ENCODE measurements around the gene CHAMP1.
A peak's percentile ranks its signal among the peaks of the same experiment; 100 is the strongest.

CHAMP1 gene

GRCh38 chr13:114314074-114314912 lies at the start of gene CHAMP1:
TSS of gene CHAMP1 (plus strand) at chr13:114314503. CDS start at chr13:114323843, 9,340 bp downstream.
- DNase-seq: peak; percentile 99

- DNase-seq: no peak
Measured at GRCh38 chr13:114264886-114265611, 49.3 kb upstream of the CHAMP1 start.

- no peak for DNase-seq
Measured at GRCh38 chr13:114266241-114266640, 48.1 kb upstream of the CHAMP1 start.

DNA sequence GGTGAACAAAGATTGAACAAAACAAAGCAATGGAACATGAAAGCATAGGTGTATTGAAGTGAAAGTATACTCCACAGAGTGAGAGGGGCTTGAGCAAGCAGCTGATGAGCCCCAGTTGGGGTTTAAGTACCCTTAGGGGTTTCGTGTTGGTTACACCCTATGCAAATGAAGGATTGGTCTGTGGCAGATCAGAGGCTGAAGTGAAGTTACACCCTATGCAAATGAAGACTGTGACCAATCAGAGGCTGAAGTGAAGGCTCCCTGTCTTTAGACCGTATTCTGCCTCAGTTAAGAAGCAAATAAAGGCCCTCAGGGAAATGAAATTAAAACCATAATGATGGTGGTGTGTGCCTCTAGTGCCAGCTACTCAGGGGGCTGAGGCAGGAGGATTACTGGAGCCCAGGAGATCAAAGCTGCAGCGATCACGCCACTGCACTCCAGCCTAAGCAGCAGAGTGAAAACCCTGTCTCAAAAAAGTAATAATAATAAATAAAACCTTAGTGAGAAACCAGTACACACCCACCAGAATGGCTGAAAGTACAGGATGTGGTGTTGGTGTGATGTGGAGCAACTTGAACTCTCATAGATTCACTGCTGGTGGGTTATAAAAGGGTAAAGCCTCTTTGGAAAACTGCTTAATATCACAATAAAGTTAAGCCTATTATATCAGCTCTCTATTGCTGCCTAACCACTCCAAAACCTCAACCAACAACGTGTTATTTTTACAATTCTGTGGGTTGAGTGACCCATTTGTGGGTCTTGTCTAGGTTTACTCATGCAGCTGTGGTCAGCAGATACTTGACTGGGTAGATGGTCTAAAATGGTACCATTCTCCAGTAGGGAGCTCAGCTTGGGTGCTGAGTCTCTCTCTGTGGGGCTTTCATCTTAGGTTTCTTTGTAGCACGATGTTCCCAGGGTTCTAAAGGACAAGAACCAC lies 45.7 kb upstream of the CHAMP1 start:
- DNase-seq: no peak

- DNase-seq: no peak
Measured at GRCh38 chr13:114269281-114269770, 45.0 kb upstream of the CHAMP1 start.

GRCh38 chr13:114272977-114273376 lies 41.3 kb upstream of the CHAMP1 start:
- no peak for DNase-seq

DNA sequence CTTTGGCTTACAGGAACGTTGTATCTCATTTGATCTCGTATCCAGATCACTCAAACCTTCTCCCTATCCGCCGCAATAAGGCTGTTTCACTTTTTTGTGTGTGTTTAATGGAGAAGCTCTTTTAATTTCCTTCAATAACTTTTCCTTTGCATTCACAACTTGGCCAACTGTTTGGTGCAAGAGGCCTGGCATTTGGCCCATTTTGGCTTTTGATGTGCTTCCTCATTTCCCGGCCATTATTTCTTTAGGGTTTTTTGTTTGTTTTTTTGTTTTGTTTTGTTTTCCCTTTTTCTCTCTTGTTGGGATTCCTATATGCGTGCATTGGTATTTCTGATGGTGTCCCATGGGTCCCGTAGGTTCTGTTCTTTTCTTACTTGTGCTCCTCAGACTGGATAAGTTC lies 39.0 kb upstream of the CHAMP1 start:
- no peak for DNase-seq

DNA sequence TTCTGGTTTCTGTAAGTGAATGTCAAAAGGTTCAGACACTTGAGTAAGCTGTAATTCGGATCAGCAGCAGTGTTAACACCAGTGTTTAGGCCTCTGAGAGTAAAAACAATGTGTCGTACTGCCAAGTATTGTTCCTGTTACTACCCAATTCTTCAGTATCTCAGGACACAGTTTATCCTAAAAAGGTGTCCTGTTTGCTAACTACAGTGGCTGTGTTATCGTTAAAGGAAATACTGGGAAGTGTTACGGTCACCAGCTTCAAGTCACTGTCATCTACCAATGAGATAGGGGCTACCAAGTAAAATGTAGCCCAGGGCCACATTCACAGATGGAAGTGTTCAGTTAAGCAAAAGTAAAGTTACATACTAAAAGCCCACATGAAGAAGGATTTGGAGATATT lies 35.2 kb upstream of the CHAMP1 start:
- no peak for DNase-seq

- DNase-seq: no peak
Measured at GRCh38 chr13:114279758-114280355, 34.4 kb upstream of the CHAMP1 start.

GRCh38 chr13:114281351-114282040 lies 32.8 kb upstream of the CHAMP1 start, which contains the start of gene UPF3A:
TSS of gene UPF3A (plus strand) at chr13:114281601. CDS start at chr13:114281640, 39 bp downstream.
- peak; percentile 97 for DNase-seq

DNA sequence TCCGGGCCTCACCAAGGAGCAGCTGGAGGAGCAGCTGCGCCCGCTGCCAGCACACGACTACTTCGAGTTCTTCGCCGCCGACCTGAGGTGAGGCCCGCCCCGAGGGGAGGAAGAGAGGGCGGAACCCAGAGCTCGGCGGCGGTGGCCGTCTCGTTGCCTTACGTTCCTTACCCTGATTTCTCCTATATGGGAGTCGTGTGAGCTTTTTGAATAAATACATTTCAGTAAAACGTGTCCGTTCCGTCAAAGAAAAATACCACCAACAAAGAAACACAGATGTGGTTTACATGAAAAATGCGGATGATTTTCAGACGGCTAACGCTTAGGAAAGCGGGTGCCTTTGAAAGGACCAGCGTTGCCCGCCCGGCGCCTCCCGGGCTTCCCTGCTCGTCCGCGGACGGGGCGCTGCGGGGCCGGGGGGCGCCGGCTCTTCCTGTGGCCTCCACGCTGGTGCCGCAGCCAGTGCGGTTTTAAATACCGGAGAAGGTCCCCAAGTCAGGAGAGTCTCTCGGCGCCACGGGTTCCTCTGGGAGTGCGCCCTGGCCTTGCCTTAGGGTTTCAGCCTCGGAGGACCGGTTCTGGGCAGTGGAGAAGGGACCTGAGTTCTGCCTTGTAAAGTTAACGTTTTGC lies 32.1 kb upstream of the CHAMP1 start:
- peak; percentile 97 for DNase-seq

- DNase-seq: no peak
Measured at GRCh38 chr13:114283576-114283975, 30.7 kb upstream of the CHAMP1 start.

DNA sequence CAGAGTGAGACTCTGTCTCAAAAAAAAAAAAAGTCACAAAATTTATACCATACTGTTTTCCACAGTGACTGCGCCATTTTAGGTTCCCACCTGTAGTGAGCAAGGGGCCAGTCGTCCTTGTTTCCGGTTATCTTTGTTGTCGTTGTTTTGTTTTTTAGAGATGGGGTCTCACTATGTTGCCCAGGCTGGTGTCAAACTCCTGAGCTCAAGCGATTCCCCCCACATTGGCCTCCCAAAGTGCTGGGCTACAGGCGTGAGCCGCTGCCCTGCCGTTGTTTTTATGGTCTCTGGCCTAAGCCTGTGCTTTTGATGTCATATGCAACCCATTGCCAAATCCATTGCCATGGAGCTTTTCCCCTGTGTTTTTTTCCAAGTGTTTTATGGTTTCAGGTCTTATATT lies 29.6 kb upstream of the CHAMP1 start:
- DNase-seq: no peak

DNA sequence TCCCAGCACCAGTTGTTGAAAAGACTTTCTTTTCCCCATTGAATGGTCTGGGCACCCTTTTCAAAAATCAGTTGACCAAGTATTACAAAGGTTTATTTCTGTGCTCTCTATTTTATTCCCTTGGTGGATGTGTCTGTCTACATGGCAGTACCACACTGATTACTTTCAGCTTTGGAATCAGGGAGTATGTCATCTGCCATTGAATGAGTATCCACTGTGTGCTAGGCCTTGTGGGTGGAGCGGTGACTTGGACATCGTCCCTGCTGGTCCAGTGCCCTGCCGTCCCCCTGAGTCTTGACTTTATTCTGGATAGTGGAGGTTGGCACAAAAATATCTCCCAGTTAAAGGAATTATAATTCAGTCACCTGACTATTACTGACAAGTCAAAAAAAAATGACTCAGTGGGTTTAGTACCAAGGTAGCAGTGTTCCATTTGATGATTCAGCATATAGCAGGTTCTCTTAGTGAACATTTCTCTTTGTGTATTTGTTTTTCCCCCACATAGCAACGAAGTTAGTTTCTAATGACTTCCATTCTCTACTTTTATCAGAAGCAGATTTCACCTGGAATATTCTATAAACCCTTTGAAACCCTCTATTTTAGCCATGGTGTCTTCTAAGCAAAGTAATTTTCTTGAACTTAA lies 29.0 kb upstream of the CHAMP1 start:
- DNase-seq: no peak

GRCh38 chr13:114286808-114287207 lies 27.5 kb upstream of the CHAMP1 start:
- DNase-seq: no peak

DNA sequence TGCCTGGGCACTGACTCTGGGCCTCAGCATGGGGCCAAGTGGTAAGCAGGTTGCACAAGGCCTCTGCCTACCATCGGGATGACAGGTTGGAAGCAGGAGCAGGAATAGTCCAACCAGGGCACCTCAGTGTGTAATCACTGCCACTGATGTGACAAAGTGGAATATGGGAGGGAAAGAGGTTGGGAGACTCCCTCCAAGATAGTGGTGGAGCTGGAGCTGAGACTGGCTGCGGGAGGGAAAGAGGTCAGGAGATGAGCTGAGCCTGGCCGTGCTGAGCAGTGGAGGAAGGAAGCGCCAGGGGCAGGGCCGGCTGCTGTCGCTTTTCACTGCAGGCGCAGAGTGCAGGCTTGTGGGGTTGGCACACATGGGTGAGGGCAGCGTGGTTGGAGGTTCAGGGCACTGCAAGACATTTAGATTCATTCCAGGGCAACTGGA lies 26.1 kb upstream of the CHAMP1 start:
- DNase-seq: no peak

DNA sequence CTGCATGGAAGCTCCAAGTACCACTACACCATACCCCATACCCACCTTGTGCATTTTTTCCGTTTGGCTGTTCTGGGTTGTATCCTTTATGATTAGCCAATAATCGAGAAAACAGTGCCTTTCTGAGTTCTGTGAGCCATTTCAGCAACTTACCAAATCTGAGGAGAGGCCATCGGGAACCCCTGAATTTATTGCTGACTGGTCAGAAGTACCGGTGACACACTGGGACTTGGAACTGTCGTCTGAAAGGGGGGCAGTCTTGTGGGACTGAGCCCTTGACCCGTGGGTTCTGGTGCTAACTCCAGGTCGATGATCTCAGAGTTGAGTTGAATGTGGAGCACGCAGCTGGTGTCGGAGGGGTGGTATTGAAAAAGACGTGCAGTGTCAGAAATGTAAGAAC lies 17.9 kb upstream of the CHAMP1 start:
- no peak for DNase-seq

- DNase-seq: no peak
Measured at GRCh38 chr13:114296902-114297301, 17.4 kb upstream of the CHAMP1 start.

- DNase-seq: no peak
Measured at GRCh38 chr13:114298866-114299265, 15.4 kb upstream of the CHAMP1 start.

GRCh38 chr13:114299604-114300305 lies 14.5 kb upstream of the CHAMP1 start:
- no peak for DNase-seq
